ENCODE measurements around the gene CYP4A22. TPM values are rescaled to one million over a fixed set of nuclear protein-coding genes. Genes with fewer than 3 reads are reported as not detected.

Gene CYP4A22, protein sequence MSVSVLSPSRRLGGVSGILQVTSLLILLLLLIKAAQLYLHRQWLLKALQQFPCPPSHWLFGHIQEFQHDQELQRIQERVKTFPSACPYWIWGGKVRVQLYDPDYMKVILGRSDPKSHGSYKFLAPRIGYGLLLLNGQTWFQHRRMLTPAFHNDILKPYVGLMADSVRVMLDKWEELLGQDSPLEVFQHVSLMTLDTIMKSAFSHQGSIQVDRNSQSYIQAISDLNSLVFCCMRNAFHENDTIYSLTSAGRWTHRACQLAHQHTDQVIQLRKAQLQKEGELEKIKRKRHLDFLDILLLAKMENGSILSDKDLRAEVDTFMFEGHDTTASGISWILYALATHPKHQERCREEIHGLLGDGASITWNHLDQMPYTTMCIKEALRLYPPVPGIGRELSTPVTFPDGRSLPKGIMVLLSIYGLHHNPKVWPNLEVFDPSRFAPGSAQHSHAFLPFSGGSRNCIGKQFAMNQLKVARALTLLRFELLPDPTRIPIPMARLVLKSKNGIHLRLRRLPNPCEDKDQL
- 0.23 TPM in 1 of 2 replicates, not detected in the other for polyA plus RNA-seq

DNA sequence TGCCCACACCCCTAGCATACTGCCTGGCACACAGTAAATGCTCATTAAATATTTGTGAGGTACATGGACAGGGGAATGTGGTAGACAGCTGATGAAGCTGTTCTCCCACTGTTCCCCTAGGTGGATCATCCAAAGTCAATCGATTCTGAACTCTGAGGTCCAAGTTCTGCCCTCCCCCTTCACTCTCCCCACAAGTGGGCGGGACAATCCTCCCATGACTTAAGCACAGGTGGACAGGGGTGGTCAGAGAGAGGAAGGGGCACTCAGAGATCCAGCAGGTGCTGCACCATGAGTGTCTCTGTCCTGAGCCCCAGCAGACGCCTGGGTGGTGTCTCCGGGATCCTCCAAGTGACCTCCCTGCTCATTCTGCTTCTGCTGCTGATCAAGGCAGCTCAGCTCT is at the start of gene CYP4A22:
Gene CYP4A22, plus strand, starts transcription at position 244 of the 400 bp plus-strand sequence. Its CDS starts 45 bp downstream, at position 289.

DNA sequence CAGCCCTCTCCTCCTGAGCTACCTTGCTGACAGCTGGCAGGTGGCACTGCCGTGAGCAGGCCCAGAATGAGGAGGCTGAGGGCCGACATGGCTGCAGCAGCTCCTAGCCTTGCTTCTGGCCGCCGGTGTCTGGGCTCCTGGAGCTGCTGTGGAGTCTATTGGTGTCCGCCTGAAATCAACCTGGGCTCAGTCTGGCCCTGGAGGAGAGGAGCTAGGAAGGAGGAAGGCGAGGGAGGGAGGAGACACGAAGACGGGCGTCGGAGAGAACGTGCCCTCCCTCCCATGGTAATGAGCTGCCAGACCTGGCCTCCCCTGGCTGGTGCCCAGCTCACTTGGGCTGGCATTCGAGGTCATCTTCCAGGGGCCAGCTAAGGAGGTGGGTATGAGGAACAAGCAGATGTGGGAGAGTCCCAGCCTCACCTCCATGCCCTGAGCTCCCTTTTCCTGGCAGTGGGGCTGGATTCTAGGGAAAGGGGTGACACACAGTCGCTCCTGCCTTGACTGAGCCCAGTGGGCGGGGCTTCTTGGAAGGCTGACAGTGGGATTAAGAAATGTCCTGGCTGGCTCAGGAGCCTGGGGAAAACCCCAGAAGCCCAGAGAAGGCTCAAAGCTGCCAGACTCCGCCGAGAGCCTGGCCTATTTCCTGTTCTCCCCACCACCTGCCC is 52.7 kb downstream of the CYP4A22 start, which contains the start of gene PDZK1IP1:
Gene PDZK1IP1, minus strand, starts transcription at position 193 of the 665 bp plus-strand sequence. Its CDS starts 104 bp downstream, at position 89.

Other genes with a start within 250 kb of the CYP4A22 start
- gene CYP4A11, start 196.0 kb upstream of the CYP4A22 start, polyA plus RNA-seq: 0.27 TPM in 1 of 2 replicates, not detected in the other
- gene CYP4X1, start 113.8 kb upstream of the CYP4A22 start, polyA plus RNA-seq: 30.0 and 42.0 TPM in 2 replicates
- gene CYP4Z1, start 70.2 kb upstream of the CYP4A22 start, polyA plus RNA-seq: 0.67 and 4.8 TPM in 2 replicates
- gene PDZK1IP1, start 52.6 kb downstream of the CYP4A22 start, polyA plus RNA-seq: not detected in 2 replicates
- not detected in 2 replicates for gene TAL1, start 94.8 kb downstream of the CYP4A22 start, polyA plus RNA-seq
- 1.2 TPM in 1 of 2 replicates, not detected in the other for gene STIL, start 176.7 kb downstream of the CYP4A22 start, polyA plus RNA-seq
- 104 and 112 TPM in 2 replicates for gene CMPK1, start 196.3 kb downstream of the CYP4A22 start, polyA plus RNA-seq

Data from Purkinje cell (primary cell).